GM12874 (cell line): ENCODE data around the gene SEC63.

Source experiments
- CTCF ChIP-seq: IDR thresholded peaks from 2 replicates; pipeline ENCODE4 v1.5.1; 2011; ENCODE audit warnings: low read depth, mild to moderate bottlenecking, control low read depth, low read length, moderate library complexity; ENCODE audit not compliant: insufficient read depth

Gene SEC63

GRCh38 chr6:107871976-107872375, 86.0 kb downstream of the SEC63 start:
- no peak for TF ChIP-seq CTCF

GRCh38 chr6:107871016-107871415, 87.0 kb downstream of the SEC63 start:
- no peak for TF ChIP-seq CTCF

- TF ChIP-seq CTCF, result no peak
These were observed 87.6 kb downstream of the SEC63 start for GRCh38 chr6:107870381-107870780.

- TF ChIP-seq CTCF, result no peak
These were observed 88.1 kb downstream of the SEC63 start for GRCh38 chr6:107869871-107870270.

- no peak for TF ChIP-seq CTCF
These were observed 89.0 kb downstream of the SEC63 start for GRCh38 chr6:107868867-107869611.

- TF ChIP-seq CTCF, result no peak
These were observed 90.7 kb downstream of the SEC63 start for GRCh38 chr6:107867302-107867615.

GRCh38 chr6:107866606-107867301, 91.3 kb downstream of the SEC63 start:
- TF ChIP-seq CTCF, result peak; percentile 59
